Islet of Langerhans (tissue), 1 donor: ENCODE data around the gene FZR1.
"Not testable (repeated sequence)": the region's sequence is repeated elsewhere in the genome, so short reads cannot be mapped to it uniquely, and the experiment has no call there.

Source experiments
- FAIRE-seq: peaks from one replicate; lab custom pipeline; 2011; peaks lifted over from hg19 to GRCh38; lab: Jason Lieb, UNC

FZR1 gene

DNA sequence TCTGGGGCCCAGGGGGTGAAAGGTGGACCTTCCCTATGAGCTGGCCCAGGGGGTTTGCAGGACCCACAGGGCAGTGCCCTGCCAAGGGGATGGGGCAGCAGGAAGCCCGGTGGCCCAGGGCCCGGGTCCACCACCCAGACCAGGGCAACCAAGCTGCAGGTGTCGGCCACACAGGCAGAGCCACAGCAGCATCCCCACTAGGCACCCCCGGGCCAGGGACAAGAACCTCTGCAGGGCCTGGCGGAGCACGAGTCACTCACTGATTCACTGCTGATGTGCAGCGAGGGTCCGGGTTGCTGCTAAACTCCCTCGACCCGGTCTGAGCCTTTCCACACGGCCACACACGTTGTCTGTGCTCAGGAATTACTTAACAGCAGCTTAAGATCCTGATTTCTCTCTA lies 8.8 kb downstream of the FZR1 start:
- FAIRE-seq, result no peak

DNA sequence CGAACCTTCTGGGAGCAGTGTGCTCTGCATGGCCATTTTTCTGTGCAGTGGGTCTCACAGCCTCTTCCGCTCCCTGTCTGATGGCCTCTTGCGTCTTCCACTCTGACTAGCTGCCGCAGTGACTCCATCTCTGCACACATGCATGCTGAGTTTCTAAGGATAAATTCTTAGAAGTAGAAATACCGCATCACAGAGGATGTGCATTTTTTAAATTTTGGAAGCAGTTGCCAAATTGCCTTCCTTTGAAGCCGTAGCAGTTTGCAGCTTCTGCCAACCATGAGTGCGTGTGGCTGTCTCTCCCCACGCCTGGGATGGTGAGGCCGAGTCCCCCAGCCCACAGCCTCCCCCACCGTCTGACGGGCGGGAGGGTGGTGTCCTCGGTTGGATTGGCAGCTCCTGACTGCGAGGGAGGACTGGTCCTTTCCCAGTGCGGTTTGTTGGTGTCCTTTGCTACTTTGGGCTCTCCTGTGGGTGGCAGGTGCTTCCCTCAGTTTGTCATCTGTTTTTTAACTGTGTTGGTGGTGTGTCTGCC lies 9.8 kb downstream of the FZR1 start:
- FAIRE-seq, result no peak

DNA sequence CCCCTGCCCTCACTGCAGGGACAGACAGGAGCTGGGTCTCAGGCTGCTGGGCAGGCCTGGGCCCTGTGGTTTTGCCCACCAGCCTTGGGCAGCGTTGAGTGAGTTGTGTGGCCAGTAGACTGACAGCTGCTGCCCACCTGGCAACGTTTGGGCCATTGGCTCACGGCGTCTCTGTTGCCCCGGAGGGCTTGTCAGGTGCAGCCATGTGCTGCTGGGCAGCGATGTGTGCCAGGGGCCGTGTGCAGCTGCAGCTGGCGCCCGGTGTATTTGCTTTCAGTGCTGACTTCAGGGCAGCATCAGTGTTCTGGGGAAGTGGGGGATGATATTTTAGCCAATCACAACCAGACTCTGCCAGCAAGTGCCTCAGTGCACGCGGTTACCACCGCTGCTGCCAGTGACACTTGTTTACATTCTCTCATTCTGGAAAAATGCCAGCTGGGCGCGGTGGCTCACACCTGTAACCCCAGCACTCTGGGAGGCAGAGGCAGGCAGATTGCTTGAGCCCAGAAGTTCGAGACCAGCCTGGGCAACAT lies 10.6 kb downstream of the FZR1 start:
- FAIRE-seq, result no peak

GRCh38 chr19:3517638-3518037 lies 11.5 kb downstream of the FZR1 start:
- no peak for FAIRE-seq

- FAIRE-seq, result no peak
Observed at GRCh38 chr19:3518255-3518654, 12.1 kb downstream of the FZR1 start.

DNA sequence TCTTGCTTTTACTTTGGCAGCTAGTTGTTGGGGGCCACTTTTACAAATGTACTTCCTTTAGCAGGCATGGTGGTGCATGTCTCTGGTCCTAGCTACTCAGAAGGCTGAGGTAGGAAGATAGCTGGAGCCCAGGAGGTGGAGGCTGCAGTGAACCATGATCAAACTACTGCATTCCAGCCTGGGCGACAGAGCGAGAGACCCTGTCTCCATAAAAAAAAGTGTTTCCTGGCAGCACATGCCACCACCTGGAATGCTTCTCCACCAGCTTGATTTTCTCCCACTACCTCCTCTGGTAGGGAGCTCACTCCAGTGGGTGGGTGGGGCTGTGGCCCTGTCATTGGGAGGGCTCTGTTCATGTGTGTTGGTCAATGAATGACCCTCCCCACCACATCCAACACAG lies 12.5 kb downstream of the FZR1 start:
- no peak for FAIRE-seq

GRCh38 chr19:3519126-3519525 lies 13.0 kb downstream of the FZR1 start:
- FAIRE-seq, result no peak

DNA sequence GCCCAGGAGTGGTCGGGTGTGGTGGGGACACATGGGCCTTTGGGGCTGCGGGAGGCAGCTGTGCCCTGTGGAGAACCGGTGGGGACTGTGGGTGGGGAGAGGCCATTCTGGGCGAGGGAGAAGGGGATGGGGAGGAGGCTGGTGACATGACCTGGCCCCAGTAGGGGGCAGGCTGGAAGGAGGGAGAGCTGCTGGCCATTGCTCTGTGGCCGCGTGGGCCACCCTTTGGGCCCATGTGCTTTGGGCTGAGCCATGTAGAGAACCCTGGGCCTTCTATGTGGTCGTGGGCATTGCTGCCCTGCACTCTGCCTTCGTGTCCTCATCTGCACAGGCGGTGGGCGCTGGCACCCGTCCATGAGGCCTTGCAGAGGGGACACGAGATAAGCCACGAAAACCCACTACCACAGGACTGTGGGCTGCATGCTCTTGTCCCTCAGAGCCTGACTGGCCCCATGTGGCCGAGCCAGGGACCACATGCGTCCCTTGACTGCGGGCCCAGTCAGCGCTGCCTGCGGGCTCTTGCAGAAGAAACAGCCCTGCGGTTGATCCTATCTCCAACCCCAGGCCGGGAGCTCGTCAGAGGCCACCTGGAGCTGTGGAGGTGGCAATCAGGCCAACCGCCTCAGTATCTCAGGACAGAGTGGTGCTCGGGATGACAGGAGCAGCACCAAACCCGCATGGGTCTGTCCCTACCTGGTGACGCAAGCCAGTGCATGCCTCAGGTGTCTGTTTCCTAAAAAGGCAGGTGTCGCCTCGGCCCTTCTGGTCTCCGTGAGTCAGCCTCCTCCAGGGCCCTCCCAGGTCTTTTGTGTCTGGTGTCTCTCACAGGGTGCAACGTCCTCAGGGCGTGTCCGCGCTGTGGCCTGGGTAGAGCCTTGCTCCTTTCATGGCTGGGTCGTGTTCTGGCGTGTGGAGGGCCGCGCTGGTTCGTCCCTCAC lies 14.3 kb downstream of the FZR1 start:
- no peak for FAIRE-seq

- FAIRE-seq, result no peak
Observed at GRCh38 chr19:3521104-3521445, 15.0 kb downstream of the FZR1 start.

- FAIRE-seq, result no peak
Observed at GRCh38 chr19:3522421-3523360, 16.6 kb downstream of the FZR1 start.

DNA sequence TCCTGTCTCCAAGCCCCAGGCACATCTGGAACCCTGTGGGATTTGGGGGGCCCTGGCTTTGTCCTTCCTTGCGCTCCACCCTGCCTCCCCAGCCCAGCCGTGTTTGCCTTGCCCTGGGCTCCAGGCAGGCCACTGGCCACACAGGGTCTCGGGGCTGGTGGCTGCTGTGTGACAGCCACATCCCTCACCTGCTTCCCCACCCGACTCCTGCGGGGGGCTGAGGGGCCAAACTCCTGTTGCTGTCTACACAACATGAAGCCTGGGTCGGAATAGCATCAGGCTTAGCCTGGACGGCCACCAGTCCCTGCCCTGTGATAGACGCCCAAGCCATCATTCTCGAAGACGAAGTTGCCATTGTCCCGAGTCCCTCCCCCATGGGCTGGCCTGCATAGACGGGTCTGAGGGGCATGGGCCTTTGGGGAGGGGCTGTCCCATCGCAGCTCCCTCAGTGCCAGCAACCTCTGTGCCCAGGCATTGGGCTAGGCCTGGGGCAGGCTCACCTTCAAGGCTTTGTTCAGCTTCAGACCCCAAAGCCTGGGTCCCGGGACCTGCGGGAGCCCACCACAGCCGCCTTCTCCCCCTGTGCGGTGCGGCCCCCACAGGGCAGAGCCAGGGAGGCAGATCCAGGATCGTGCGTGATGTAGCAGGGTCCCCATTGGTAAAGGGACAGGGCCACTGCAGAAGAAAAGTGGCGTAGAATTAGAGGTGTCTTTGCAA lies 17.4 kb downstream of the FZR1 start:
- no peak for FAIRE-seq

GRCh38 chr19:3524078-3524842 lies 18.1 kb downstream of the FZR1 start:
- no peak for FAIRE-seq

DNA sequence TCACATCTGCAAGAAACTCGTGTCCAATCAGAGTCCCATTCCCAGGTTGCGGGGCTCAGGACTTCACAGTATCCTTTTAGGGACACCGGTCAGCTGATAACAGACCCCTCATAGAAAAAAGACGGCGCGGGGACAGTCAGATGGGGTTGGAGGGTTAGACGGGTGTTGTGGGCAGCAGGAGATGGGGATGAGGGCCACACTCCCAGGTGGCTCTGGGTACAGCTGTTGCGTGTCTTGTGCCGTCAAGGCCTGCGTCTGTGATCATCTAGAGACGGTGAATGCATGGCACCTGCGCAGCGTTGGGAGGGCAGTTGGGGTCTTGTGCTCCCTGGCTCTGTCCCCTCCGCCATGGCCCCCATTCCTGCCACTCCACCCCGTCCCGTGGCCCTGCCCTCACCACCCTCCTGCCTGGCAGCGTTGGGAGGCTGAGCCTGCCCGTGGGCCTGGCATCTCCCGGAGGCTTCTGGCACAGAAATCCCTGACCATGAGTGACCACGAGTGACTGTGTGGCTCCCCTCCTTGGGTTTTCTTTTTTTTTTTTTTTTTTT lies 18.9 kb downstream of the FZR1 start:
- FAIRE-seq, result no peak

GRCh38 chr19:3526507-3527237 lies 20.6 kb downstream of the FZR1 start:
- FAIRE-seq, result no peak

- no peak for FAIRE-seq
Observed at GRCh38 chr19:3527238-3527910, 21.3 kb downstream of the FZR1 start.

GRCh38 chr19:3528080-3528479 lies 22.0 kb downstream of the FZR1 start:
- no peak for FAIRE-seq

DNA sequence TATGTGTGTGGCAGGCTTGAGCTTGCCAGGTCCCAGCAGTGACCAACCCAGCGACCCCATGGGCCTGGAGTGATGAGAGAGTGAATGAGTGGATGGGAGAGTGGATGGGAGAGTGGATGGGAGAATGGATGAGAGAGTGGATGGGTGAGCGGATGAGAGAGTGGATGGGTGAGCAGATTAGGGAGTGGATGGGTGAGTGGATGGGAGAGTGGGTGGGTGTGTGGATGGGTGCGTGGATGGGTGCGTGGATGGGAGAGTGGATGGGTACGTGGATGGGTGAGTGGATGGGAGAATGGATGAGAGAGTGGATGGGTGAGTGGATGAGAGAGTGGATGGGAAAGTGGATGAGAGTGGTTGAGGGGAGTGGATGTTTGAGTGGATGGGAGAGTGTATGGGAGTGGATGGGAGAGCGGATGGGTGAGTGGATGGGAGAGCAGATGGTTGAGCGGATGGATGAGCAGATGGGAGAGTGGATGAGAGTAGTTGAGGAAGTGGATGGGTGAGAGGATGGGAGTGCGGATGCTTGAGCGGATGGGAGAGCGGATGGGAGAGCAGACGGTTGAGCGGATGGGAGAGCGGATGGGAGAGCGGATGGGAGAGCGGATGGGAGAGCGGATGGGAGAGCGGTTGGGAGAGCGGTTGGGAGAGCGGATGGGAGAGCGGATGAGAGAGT lies 22.6 kb downstream of the FZR1 start:
- FAIRE-seq, result no peak

GRCh38 chr19:3529299-3529698 lies 23.2 kb downstream of the FZR1 start:
- FAIRE-seq, result not testable (repeated sequence)

- FAIRE-seq, result no peak
Observed at GRCh38 chr19:3530389-3530788, 24.3 kb downstream of the FZR1 start.
